A549 (cell line): ENCODE results near the gene HS3ST5. TPM values are rescaled to one million over a fixed set of nuclear protein-coding genes. Genes with fewer than 3 reads are reported as not detected.

Source experiments
- ATAC-seq, 2 experiments: fragments of 200-7000 bp in 1 of 2; fragments of >200 bp in 1 of 2; cut with Nextera tagmentation in 1 of 2; cut with Tn5 transposase in 1 of 2; 3 replicates each; pipeline versions ENCODE4 v1.8.0 to v1.9.1; 2018 to 2020; ENCODE audit warnings: mild to moderate bottlenecking in 1 of 2, moderate library complexity in 1 of 2
- CTCF ChIA-PET: fragments of 300-600 bp; sonication (Branson Sonifier 250); formaldehyde crosslinking; extraction: SDS; loops from one replicate; lab custom pipeline; 2021; ENCODE audit warnings: antibody characterized with exemption, inconsistent platforms; lab: Yijun Ruan, JAX
- POLR2A ChIA-PET: fragments of 350-600 bp; formaldehyde crosslinking; extraction: SDS; loops from one replicate; lab custom pipeline; 2021; ENCODE audit warnings: antibody characterized with exemption, inconsistent platforms; lab: Yijun Ruan, JAX
- DNase-seq, 2 experiments: peaks; one replicate each; pipeline versions ENCODE4 v3.0.0 to v3.0.0-alpha.2; 2011 to 2016; ENCODE audit warnings: low read depth in 1 of 2, low spot score in 1 of 2
- FAIRE-seq: peaks from 2 replicates; lab custom pipeline; 2011; peaks lifted over from hg19 to GRCh38; lab: Jason Lieb, UNC
- H3K27ac ChIP-seq, 2 experiments: fragments of >200 bp; sonication (Bioruptor Twin); formaldehyde crosslinking; 3 replicates each; pipeline ENCODE4 v1.5.1; 2016 to 2017
- H3K4me1 ChIP-seq: fragments of >200 bp; sonication (Bioruptor Twin); formaldehyde crosslinking; 3 replicates; pipeline ENCODE4 v1.6.1; 2016
- H3K4me2 ChIP-seq: fragments of >200 bp; sonication (Bioruptor Twin); formaldehyde crosslinking; 3 replicates; pipeline ENCODE4 v1.6.1; 2016
- H3K4me3 ChIP-seq: fragments of >200 bp; sonication (Bioruptor Twin); formaldehyde crosslinking; 3 replicates; pipeline ENCODE4 v1.5.1; 2016
- H3K9me3 ChIP-seq: fragments of >200 bp; sonication (Bioruptor Twin); formaldehyde crosslinking; 3 replicates; pipeline ENCODE4 v1.6.1; 2016
- EHMT2 ChIP-seq: fragments of 200-600 bp; sonication (generic); IDR thresholded peaks from 2 replicates; pipeline ENCODE4 v1.6.1; 2016; ENCODE audit warnings: antibody characterized with exemption, low read depth, mild to moderate bottlenecking, moderate library complexity
- KDM5A ChIP-seq: fragments of 200-600 bp; sonication (generic); IDR thresholded peaks from 2 replicates; pipeline ENCODE4 v1.6.1; 2016; ENCODE audit warnings: antibody characterized with exemption, mild to moderate bottlenecking
- WGBS: methylation state at CpG from one replicate; pipeline ENCODE4 v1.1.6; 2017; ENCODE audit errors: missing lambda C conversion rate; 5-methylcytosine and 5-hydroxymethylcytosine counted together
- polyA plus RNA-seq, 4 experiments: library from polyadenylated mRNA; depleted of rRNA in 3 of 4; stranded (reverse); fragments of >200 nt; fragmentation: RNase III in 1 of 4; extraction: RNeasy Plus Mini Kit Qiagen cat#74134 plus additional on column Dnase treatment in 1 of 4; gene quantifications; 2 replicates in 3 of 4; 3 replicates in 1 of 4; pipeline ENCODE4 v1.2.3, GENCODE V29; 2011 to 2017
- small RNA-seq, 6 experiments: library from RNA; depleted of rRNA; stranded (forward); fragments of <200 nt; gene quantifications; one replicate each; pipeline ENCODE3, GENCODE V24; 2012

HS3ST5 gene
- polyA plus RNA-seq, 2 of the 4 experiments (the other 2 are of a cell fraction): not detected

- ChIA-PET POLR2A (no interaction called here), CTCF (no interaction called here)
- WGBS: 75% methylated on average over 2 of the region's 2 CpGs
- DNase-seq: no peak
- no peak for FAIRE-seq
- H3K4me2 ChIP-seq: no peak overlapping the region
- no peaks in the 10 kb centered on the region for H3K9me3 ChIP-seq
- H3K4me3 ChIP-seq: no peak overlapping the region
- H3K27ac ChIP-seq: no peak overlapping the region
- ATAC-seq: no peak
- no peaks in the 10 kb centered on the region for H3K4me1 ChIP-seq
- TF ChIP-seq KDM5A (no peak), EHMT2 (no peak)
- TF ChIP-seq, all 56 proteins: peak for 0
Measured at GRCh38 chr6:114007516-114007915, 335.3 kb downstream of the HS3ST5 start.

Small RNA genes lying within 50 kb of the gene (small RNA-seq; reads per million reads assigned to genes)
- gene RNA5SP213: 0 to 0.26 (median 0) reads per million in 6 experiments
